ENCODE data around the gene LRRC45. TPM values are rescaled to one million over a fixed set of nuclear protein-coding genes. Genes with fewer than 3 reads are reported as not detected.
A peak's percentile ranks its signal among the peaks of the same experiment; 100 is the strongest.

The LRRC45 gene
- total RNA-seq, 1 experiment from 2014 or later, result 38.1 TPM

DNA sequence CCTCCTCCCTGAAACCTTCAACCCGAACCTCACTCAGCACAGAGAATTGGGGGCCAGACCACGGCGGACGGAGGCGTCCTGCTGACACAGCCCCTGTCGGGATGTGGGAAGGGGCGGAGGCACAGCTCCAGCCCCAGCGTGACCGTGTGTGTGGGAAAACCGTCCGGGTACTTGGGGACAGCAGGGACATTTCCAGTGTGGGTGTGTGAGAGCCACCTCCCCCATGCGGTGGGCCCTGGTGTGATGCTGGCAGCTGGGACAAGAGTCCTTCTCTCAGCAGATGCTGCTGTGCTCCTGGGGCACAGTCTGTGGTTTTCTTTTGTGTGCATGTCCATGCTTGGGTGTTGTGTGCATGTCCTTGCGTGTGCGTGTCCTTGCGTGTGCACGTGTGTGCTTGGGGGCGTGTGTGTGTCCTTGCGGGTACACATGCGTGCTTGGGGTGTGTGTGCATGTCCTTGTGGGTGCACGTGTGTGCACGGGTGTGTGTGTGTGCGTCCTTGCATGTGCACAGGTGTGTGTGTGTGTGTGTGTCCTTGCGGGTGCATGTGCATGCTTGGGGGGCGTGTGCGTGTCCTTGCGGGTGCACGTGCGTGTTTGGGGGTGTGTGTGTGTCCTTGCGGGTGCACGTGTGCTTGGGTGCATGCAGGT, 17.3 kb upstream of the LRRC45 start:
- H3K27ac Mint-ChIP-seq, result peak overlapping the region; percentile 79
- no peak overlapping the region for H3K4me3 Mint-ChIP-seq
- TF ChIP-seq, protein P1, sequence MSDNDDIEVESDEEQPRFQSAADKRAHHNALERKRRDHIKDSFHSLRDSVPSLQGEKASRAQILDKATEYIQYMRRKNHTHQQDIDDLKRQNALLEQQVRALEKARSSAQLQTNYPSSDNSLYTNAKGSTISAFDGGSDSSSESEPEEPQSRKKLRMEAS (CRISPR knock-in tag; IDR thresholded peaks at IDR 0.05), result no peak
- no peak for TF ChIP-seq MYBL2 (CRISPR knock-in tag; IDR thresholded peaks at IDR 0.05)
- no peak for TF ChIP-seq FOXK1 (CRISPR knock-in tag; IDR thresholded peaks at IDR 0.05)
- TF ChIP-seq, protein P2, sequence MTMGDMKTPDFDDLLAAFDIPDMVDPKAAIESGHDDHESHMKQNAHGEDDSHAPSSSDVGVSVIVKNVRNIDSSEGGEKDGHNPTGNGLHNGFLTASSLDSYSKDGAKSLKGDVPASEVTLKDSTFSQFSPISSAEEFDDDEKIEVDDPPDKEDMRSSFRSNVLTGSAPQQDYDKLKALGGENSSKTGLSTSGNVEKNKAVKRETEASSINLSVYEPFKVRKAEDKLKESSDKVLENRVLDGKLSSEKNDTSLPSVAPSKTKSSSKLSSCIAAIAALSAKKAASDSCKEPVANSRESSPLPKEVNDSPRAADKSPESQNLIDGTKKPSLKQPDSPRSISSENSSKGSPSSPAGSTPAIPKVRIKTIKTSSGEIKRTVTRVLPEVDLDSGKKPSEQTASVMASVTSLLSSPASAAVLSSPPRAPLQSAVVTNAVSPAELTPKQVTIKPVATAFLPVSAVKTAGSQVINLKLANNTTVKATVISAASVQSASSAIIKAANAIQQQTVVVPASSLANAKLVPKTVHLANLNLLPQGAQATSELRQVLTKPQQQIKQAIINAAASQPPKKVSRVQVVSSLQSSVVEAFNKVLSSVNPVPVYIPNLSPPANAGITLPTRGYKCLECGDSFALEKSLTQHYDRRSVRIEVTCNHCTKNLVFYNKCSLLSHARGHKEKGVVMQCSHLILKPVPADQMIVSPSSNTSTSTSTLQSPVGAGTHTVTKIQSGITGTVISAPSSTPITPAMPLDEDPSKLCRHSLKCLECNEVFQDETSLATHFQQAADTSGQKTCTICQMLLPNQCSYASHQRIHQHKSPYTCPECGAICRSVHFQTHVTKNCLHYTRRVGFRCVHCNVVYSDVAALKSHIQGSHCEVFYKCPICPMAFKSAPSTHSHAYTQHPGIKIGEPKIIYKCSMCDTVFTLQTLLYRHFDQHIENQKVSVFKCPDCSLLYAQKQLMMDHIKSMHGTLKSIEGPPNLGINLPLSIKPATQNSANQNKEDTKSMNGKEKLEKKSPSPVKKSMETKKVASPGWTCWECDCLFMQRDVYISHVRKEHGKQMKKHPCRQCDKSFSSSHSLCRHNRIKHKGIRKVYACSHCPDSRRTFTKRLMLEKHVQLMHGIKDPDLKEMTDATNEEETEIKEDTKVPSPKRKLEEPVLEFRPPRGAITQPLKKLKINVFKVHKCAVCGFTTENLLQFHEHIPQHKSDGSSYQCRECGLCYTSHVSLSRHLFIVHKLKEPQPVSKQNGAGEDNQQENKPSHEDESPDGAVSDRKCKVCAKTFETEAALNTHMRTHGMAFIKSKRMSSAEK (CRISPR knock-in tag; IDR thresholded peaks at IDR 0.05; ENCODE audit: borderline replicate concordance), result no peak
- no peak for TF ChIP-seq NR2C2 (CRISPR knock-in tag; IDR thresholded peaks at IDR 0.05)
- no peak for TF ChIP-seq SOX15 (CRISPR knock-in tag; IDR thresholded peaks at IDR 0.05)
- no peak for TF ChIP-seq ZNF219 (CRISPR knock-in tag; IDR thresholded peaks at IDR 0.05; ENCODE audit: borderline replicate concordance)
- TF ChIP-seq, protein P3, sequence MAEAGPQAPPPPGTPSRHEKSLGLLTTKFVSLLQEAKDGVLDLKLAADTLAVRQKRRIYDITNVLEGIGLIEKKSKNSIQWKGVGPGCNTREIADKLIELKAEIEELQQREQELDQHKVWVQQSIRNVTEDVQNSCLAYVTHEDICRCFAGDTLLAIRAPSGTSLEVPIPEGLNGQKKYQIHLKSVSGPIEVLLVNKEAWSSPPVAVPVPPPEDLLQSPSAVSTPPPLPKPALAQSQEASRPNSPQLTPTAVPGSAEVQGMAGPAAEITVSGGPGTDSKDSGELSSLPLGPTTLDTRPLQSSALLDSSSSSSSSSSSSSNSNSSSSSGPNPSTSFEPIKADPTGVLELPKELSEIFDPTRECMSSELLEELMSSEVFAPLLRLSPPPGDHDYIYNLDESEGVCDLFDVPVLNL (CRISPR knock-in tag; IDR thresholded peaks at IDR 0.05; ENCODE audit: borderline replicate concordance, low read depth), result no peak
- TF ChIP-seq, protein P4, sequence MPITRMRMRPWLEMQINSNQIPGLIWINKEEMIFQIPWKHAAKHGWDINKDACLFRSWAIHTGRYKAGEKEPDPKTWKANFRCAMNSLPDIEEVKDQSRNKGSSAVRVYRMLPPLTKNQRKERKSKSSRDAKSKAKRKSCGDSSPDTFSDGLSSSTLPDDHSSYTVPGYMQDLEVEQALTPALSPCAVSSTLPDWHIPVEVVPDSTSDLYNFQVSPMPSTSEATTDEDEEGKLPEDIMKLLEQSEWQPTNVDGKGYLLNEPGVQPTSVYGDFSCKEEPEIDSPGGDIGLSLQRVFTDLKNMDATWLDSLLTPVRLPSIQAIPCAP (CRISPR knock-in tag; IDR thresholded peaks at IDR 0.05), result no peak
- no peak for TF ChIP-seq ZNF317 (CRISPR knock-in tag; IDR thresholded peaks at IDR 0.05; ENCODE audit: borderline replicate concordance, low read depth)
- TF ChIP-seq SMAD3 (CRISPR knock-in tag; IDR thresholded peaks at IDR 0.05; ENCODE audit: borderline replicate concordance), result no peak
- no peak for TF ChIP-seq KAT7 (CRISPR knock-in tag; IDR thresholded peaks at IDR 0.05; ENCODE audit: borderline replicate concordance)
- TF ChIP-seq SMAD4 (CRISPR knock-in tag; IDR thresholded peaks at IDR 0.05), result no peak
- TF ChIP-seq MXD4 (CRISPR knock-in tag; IDR thresholded peaks at IDR 0.05; ENCODE audit: borderline replicate concordance), result no peak
- TF ChIP-seq, protein P5, sequence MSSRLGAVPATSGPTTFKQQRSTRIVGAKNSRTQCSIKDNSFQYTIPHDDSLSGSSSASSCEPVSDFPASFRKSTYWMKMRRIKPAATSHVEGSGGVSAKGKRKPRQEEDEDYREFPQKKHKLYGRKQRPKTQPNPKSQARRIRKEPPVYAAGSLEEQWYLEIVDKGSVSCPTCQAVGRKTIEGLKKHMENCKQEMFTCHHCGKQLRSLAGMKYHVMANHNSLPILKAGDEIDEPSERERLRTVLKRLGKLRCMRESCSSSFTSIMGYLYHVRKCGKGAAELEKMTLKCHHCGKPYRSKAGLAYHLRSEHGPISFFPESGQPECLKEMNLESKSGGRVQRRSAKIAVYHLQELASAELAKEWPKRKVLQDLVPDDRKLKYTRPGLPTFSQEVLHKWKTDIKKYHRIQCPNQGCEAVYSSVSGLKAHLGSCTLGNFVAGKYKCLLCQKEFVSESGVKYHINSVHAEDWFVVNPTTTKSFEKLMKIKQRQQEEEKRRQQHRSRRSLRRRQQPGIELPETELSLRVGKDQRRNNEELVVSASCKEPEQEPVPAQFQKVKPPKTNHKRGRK (CRISPR knock-in tag; IDR thresholded peaks at IDR 0.05; ENCODE audit: borderline replicate concordance), result no peak
- TF ChIP-seq TEAD4 (CRISPR knock-in tag; IDR thresholded peaks at IDR 0.05), result no peak
- TF ChIP-seq CBFB (CRISPR knock-in tag; IDR thresholded peaks at IDR 0.05; ENCODE audit: low read depth), result no peak

More for the DNA sequence above, 17.3 kb upstream of the LRRC45 start:
- Mint-ChIP-seq H3K27me3 (ENCODE audit: low read depth) (no peaks in the 10 kb centered on the region), H3K9me3 (no peaks in the 10 kb centered on the region), H3K36me3 (no peaks in the 10 kb centered on the region), H3K4me1 (no peaks in the 10 kb centered on the region)
- DNase-seq (ENCODE audit: low spot score), result no peak
- CTCF ChIA-PET, result interaction anchor here (1.3 to 2.6 kb wide), 3 partner anchors 10 to 231 kb away, joined by 3 to 12 read pairs (median 5); no protein-coding TSS in a partner anchor
- no peak for ATAC-seq
- POLR2A ChIA-PET, result no interaction called here

Measured in WTC11 (cell line).